Breast epithelium (tissue), 4 donors: ENCODE measurements around the gene STIM1. TPM values are rescaled to one million over a fixed set of nuclear protein-coding genes. Genes with fewer than 3 reads are reported as not detected.

Experiments used
- DNase-seq, 2 donors: peaks; one replicate each; pipeline ENCODE4 v3.0.0-alpha.2; 2019; ENCODE audit warnings: low spot score in 2 of 2
- H3K27ac ChIP-seq, 2 donors: fragments of 200-600 bp; sonication (generic) in 1 of 2; one replicate each; pipeline ENCODE4 v1.5.1; 2016 to 2019; ENCODE audit warnings: mild to moderate bottlenecking in 1 of 2
- H3K27me3 ChIP-seq, 2 donors: fragments of 200-600 bp; sonication (generic) in 1 of 2; one replicate each; pipeline versions ENCODE4 v1.5.1 to v1.6.0; 2017 to 2019; ENCODE audit warnings: control low read depth in 1 of 2, mild to moderate bottlenecking in 1 of 2
- H3K36me3 ChIP-seq: fragments of 200-600 bp; one replicate; pipeline ENCODE4 v1.5.1; 2019
- H3K4me1 ChIP-seq, 2 donors: fragments of 200-600 bp; sonication (generic); one replicate each; pipeline ENCODE4 v1.5.1; 2016 to 2019; ENCODE audit warnings: control low read depth in 1 of 2
- H3K4me3 ChIP-seq, 3 donors: fragments of 200-600 bp; sonication (generic); 1 replicate in 2 of 3; 2 replicates in 1 of 3; pipeline ENCODE4 v1.5.1; 2016 to 2019; ENCODE audit warnings: mild to moderate bottlenecking in 3 of 3, moderate library complexity in 2 of 3
- H3K9me3 ChIP-seq, 2 donors: fragments of 200-600 bp; sonication (generic) in 1 of 2; one replicate each; pipeline ENCODE4 v1.5.1; 2016 to 2019; ENCODE audit warnings: control low read depth in 1 of 2
- POLR2A ChIP-seq: fragments of 450-650 bp; IDR thresholded peaks from one replicate; pipeline ENCODE4 v1.6.1; 2016; ENCODE audit warnings: antibody characterized with exemption, mild to moderate bottlenecking, moderate library complexity
- POLR2AphosphoS5 ChIP-seq, 3 donors: sonication (generic); formaldehyde crosslinking; IDR thresholded peaks; one replicate each; pipeline ENCODE4 v1.6.1; 2017; ENCODE audit warnings: antibody characterized with exemption in 3 of 3
- intact Hi-C: fragments of 100-400 bp; cut with DNase I; formaldehyde crosslinking; loops from one replicate; pipeline ENCODE4 v1.15.1; 2023; ENCODE audit warnings: low total_unique reads
- total RNA-seq, 3 donors: library from RNA; depleted of rRNA; stranded (reverse); fragments of >200 nt; gene quantifications; one replicate each; pipeline ENCODE4 v1.1.0, GENCODE V29; 2016
- TF ChIP-seq, protein P1 (sequence below), 3 donors: fragments of 450-650 bp; IDR thresholded peaks; one replicate each; pipeline ENCODE4 v1.5.1; 2016 to 2017; ENCODE audit warnings: antibody characterized with exemption in 3 of 3, mild to moderate bottlenecking in 3 of 3, moderate library complexity in 3 of 3

The STIM1 gene
- total RNA-seq, 3 donors from 2014 or later, result 44.2 to 68.2 (median 47.9) TPM

DNA sequence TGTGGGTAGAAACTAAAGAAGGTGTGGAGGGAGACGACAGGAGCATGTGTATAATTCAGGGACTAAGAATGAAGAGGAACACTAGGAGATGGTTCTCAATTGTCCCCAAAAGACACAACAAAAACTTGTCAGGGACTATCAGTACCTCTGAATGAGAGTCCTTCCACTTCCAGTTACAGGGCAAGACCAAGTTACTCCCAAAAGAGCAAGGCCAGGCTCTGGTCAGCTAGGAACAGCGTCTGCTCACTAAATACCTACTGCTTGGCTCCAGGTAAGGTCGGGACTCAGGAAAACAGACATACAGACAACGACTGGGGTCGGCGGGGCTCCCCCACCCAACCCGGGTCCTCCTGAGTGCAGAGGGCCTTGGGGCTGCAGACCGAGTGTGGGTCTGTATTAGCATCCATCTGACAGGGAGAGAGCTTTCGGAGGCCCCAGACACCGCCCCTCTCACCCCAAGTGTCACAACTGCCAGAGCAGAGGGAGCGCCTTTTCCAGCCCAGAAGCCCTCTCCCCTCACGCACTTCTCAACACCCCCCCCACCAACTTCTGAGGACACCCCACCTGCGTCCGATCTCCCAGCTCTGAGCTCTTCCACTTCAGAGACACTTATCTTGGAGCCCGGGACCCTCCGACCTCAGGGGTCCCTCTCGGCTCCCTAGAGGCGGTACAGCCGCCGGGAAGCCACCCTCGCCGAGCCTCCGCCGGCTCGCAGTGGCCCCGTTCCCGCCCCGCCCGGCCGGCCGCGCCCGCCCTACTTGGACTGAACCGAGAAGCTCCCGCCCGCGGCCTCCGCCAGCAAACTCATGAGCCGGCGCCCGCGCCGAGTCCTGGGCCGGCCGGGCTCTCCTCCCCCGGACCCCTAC, 15.2 kb upstream of the STIM1 start:
- intact Hi-C loops, result no loop called here
- H3K9me3 ChIP-seq, result no peaks in the 10 kb centered on the region
- TF ChIP-seq, protein P1, sequence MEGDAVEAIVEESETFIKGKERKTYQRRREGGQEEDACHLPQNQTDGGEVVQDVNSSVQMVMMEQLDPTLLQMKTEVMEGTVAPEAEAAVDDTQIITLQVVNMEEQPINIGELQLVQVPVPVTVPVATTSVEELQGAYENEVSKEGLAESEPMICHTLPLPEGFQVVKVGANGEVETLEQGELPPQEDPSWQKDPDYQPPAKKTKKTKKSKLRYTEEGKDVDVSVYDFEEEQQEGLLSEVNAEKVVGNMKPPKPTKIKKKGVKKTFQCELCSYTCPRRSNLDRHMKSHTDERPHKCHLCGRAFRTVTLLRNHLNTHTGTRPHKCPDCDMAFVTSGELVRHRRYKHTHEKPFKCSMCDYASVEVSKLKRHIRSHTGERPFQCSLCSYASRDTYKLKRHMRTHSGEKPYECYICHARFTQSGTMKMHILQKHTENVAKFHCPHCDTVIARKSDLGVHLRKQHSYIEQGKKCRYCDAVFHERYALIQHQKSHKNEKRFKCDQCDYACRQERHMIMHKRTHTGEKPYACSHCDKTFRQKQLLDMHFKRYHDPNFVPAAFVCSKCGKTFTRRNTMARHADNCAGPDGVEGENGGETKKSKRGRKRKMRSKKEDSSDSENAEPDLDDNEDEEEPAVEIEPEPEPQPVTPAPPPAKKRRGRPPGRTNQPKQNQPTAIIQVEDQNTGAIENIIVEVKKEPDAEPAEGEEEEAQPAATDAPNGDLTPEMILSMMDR (IDR thresholded peaks at IDR 0.05), result no peak
- H3K36me3 ChIP-seq, result no peaks in the 10 kb centered on the region
- no peak for DNase-seq
- H3K4me3 ChIP-seq, result peak overlapping the region; percentile 72 to 86 (median 83)
- H3K4me1 ChIP-seq, result peaks cover 0 to 10% of the 10 kb centered on the region in 2 donors
- H3K27ac ChIP-seq, result peak overlapping the region; percentile 98
- H3K27me3 ChIP-seq, result no peaks in the 10 kb centered on the region

DNA sequence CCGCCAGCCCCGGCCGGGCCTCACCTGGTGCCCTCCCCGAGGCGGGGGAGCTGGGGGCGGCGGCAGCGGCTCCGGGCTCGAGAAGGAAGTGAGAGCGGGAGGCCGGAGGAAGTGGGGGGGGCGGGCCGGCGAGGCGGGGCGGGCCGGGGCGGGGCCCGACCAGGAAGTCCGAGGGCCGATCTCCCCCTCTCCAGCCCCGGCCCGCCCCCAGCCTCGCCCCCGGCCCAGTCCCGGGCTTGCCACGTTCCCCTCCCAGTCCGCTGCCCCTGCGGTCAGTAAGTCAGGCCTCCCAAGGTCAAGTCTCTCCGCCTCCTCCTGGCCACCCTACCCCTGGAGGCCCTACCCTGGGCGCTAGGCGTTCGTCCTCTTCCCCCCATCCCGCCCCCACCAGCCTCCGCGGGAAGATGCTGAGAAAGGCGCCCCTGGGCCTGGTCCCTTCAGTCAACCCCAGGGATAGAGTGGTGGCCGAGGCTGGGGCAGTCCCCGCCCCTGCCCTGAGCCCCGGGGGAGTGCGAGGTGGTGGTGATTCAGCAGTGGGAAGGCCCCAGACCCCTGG, 14.5 kb upstream of the STIM1 start, which contains the start of gene RHOG:
Gene RHOG (minus strand): TSS at position 90 of the 556 bp plus-strand sequence. CDS start 12,821 bp downstream, outside the sequence.
- TF ChIP-seq, protein P1 (IDR thresholded peaks at IDR 0.05), result no peak
- intact Hi-C loops, result no loop called here
- H3K4me1 ChIP-seq, result peaks cover 0 to 10% of the 10 kb centered on the region in 2 donors

DNA sequence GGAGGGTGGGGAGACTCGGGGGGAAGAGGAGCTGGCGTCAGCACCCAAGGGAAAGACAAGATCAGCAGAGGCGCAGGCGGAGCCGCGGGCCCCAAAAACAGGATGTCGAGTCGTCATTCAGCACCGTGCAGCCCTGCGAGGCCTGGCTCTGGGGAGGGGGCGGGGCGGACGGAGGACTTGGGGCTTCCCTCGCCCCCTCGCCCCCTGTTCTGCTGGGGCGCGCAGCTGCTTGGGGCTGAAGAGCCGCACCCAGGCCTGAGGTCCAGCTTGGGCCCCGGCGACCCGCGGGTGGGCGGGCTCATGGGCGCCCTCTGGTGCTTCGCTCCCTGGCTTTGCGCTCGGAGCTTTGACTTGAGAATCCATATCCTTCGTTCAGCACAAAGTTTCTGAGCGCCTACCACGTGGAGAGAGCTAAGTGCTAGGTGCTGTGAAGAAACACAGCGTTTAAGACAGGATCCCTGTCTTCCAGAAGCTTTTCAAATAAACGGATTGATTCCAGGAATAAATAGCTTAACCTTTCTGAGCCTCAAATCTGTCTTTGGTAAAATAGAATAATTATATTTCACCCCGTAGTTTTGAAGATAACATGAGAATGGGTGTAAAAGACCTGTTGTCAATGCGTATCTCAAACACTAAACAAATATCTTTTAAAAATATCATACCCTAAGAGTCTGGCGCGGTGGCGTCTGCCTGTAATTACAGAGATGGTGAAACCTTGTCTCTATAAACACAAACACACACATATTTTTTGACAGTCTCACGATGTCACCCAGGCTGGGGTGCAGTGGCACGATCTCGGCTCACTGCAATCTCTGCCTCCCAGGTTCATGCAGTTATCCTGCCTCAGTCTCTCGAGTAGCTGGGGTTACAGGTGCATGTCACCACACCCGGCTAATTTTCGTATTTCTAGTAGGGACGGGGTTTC, 13.8 kb upstream of the STIM1 start:
- Histone ChIP-seq H3K4me1 (peaks cover 0 to 10% of the 10 kb centered on the region in 2 donors), H3K9me3 (no peaks in the 10 kb centered on the region), H3K27ac (peak overlapping the region; percentile 98), H3K27me3 (no peaks in the 10 kb centered on the region), H3K4me3 (peak overlapping the region; percentile 72 to 86 (median 83)), H3K36me3 (no peaks in the 10 kb centered on the region)
- intact Hi-C loops, result no loop called here
- TF ChIP-seq POLR2A (no peak), POLR2AphosphoS5 (IDR thresholded peaks at IDR 0.05) (peak; percentile 51 to 66 (median 61))
- TF ChIP-seq, protein P1 (IDR thresholded peaks at IDR 0.05), result peak; percentile 8 to 65 (median 54)
- DNase-seq, result peak; percentile 71 to 80

More for the DNA sequence above, 14.5 kb upstream of the STIM1 start, which contains the start of gene RHOG:
- DNase-seq, result peak; percentile 73 to 75
- no peaks in the 10 kb centered on the region for H3K36me3 ChIP-seq
- no peaks in the 10 kb centered on the region for H3K9me3 ChIP-seq
- H3K27me3 ChIP-seq, result no peaks in the 10 kb centered on the region
- H3K4me3 ChIP-seq, result peak within 1 kb of the TSS; percentile 72 to 86 (median 83)
- peak within 1 kb of the TSS; percentile 98 for H3K27ac ChIP-seq

DNA sequence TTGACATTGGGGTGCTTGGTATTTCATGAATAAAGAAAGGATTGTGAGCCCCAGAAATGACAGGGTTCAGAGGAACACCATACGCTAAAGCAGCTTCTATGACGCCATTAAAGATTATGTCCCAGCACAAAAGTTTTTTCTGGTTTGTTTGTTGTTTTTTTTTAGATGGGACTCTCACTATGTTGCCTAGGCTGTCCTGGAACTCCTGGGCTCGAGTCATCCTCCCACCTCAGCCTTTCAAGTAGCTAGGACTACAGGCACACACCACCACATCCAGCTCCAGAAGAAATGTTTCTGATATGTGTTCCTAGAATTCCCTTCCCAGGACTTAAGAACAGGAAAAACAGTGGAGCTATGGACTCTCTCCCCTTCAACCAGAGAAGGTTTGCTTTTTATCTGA, 12.1 kb upstream of the STIM1 start:
- TF ChIP-seq POLR2AphosphoS5 (IDR thresholded peaks at IDR 0.05), result no peak
- TF ChIP-seq, protein P1 (IDR thresholded peaks at IDR 0.05), result no peak
- TF ChIP-seq POLR2A, result no peak

More for the DNA sequence above, 12.1 kb upstream of the STIM1 start:
- Histone ChIP-seq H3K4me1 (peaks cover 0 to 10% of the 10 kb centered on the region in 2 donors), H3K36me3 (no peaks in the 10 kb centered on the region), H3K27ac (no peak overlapping the region), H3K27me3 (no peaks in the 10 kb centered on the region), H3K9me3 (no peaks in the 10 kb centered on the region), H3K4me3 (no peak overlapping the region)
- intact Hi-C loops, result no loop called here
- no peak for DNase-seq
